ENCODE results near the gene ACVR1B.

ACVR1B gene

GRCh38 chr12:52010152-52010622 lies 58.7 kb downstream of the ACVR1B start:
- no peak for DNase-seq (ENCODE audit: low read depth, low spot score)
- TF ChIP-seq, protein P1, sequence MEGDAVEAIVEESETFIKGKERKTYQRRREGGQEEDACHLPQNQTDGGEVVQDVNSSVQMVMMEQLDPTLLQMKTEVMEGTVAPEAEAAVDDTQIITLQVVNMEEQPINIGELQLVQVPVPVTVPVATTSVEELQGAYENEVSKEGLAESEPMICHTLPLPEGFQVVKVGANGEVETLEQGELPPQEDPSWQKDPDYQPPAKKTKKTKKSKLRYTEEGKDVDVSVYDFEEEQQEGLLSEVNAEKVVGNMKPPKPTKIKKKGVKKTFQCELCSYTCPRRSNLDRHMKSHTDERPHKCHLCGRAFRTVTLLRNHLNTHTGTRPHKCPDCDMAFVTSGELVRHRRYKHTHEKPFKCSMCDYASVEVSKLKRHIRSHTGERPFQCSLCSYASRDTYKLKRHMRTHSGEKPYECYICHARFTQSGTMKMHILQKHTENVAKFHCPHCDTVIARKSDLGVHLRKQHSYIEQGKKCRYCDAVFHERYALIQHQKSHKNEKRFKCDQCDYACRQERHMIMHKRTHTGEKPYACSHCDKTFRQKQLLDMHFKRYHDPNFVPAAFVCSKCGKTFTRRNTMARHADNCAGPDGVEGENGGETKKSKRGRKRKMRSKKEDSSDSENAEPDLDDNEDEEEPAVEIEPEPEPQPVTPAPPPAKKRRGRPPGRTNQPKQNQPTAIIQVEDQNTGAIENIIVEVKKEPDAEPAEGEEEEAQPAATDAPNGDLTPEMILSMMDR (IDR thresholded peaks at IDR 0.05; ENCODE audit: insufficient read depth, low read length, missing control alignments): no peak
- H3K4me3 ChIP-seq (ENCODE audit: low read depth, low read length): no peak overlapping the region; the same call in 1 of the 2 replicates
- ChIA-PET CTCF (interaction anchor here (1.0 to 25.1 kb wide), 9 partner anchors 15 to 870 kb away, joined by 3 to 1081 read pairs (median 6); no protein-coding TSS in a partner anchor), POLR2A (interaction anchor here (1.0 to 1.5 kb wide), 2 partner anchors 15 to 17 kb away, joined by 3 to 7 read pairs; no protein-coding TSS in a partner anchor)

GRCh38 chr12:52010692-52011601 lies 59.4 kb downstream of the ACVR1B start:
- ChIA-PET POLR2A (interaction anchor here (1.0 to 1.5 kb wide), 2 partner anchors 14 to 18 kb away, joined by 3 to 7 read pairs; no protein-coding TSS in a partner anchor), CTCF (interaction anchor here (1.2 to 25.1 kb wide), 7 partner anchors 14 to 135 kb away, joined by 3 to 1081 read pairs (median 6); no protein-coding TSS in a partner anchor)
- H3K4me3 ChIP-seq (ENCODE audit: low read depth, low read length): no peak overlapping the region; the same call in 1 of the 2 replicates
- TF ChIP-seq, protein P1 (IDR thresholded peaks at IDR 0.05; ENCODE audit: insufficient read depth, low read length, missing control alignments): no peak
- no peak for DNase-seq (ENCODE audit: low read depth, low spot score)

DNA sequence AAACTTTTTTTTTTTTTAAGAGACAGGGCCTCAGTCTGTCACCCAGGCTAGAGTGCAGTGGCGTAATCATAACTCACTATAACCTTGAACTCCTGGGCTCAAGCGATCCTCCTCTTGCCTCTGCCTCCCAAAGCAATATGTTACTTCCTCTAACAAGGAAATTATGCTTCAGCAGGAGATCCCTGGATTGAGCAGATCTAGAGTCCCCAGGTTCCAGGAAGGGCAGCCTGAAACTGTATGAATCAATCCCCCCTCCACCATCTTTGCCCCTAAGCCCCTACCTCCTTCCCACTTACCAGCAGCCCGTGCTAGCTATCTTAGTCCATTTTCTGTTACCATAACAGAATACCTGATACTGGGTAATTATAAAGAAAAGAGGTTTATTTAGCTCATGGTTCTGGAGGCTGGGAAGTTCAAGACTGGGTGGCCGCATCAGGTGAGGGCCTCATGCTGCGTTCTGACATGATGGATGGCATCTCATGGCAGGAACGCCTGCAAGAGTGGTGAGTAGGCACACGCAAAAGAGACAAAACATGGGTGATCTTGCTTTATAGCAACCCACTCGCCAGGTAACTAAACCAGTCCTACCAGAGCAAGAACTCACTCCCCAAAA lies 60.2 kb downstream of the ACVR1B start:
- TF ChIP-seq, protein P1 (IDR thresholded peaks at IDR 0.05; ENCODE audit: insufficient read depth, low read length, missing control alignments): no peak
- H3K4me3 ChIP-seq (ENCODE audit: low read depth, low read length): no peak overlapping the region
- POLR2A ChIA-PET: no interaction called here
- CTCF ChIA-PET: interaction anchor here (0.7 to 25.1 kb wide), 5 partner anchors 13 to 116 kb away, joined by 3 to 1081 read pairs (median 9); no protein-coding TSS in a partner anchor
- DNase-seq (ENCODE audit: low read depth, low spot score): no peak

DNA sequence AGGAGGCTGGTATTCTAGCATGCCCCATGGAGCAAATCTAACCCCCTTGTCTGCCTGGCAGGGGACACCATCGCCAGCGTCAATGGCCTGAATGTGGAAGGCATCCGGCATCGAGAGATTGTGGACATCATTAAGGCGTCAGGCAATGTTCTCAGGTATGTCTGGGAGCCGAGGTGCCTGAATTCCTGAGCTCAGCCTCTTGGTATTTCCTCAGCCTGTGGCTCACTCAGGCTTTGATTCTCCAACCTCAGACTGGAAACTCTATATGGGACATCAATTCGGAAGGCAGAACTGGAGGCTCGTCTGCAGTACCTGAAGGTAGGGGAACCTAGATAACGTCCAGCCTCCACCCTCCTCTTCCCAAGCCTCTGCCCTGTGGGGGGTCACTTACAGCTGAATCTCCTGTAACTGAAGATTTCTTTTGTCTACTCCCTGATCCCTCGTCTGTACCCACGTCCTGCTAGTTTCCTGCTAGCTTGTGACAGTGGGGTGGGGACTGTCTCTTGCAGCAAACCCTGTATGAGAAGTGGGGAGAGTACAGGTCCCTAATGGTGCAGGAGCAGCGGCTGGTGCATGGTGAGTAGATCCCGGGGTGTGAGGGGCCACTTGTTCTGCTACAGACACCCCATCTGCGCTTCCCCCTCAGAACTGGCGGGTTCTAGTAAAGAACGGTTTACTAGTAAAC lies 62.3 kb downstream of the ACVR1B start:
- no peak for DNase-seq (ENCODE audit: low read depth, low spot score)
- CTCF ChIA-PET: interaction anchor here (1.5 to 25.1 kb wide), 3 partner anchors 10 to 19 kb away, joined by 11 to 1081 read pairs (median 196); no protein-coding TSS in a partner anchor
- POLR2A ChIA-PET: no interaction called here
- TF ChIP-seq, protein P1 (IDR thresholded peaks at IDR 0.05; ENCODE audit: insufficient read depth, low read length, missing control alignments): no peak
- H3K4me3 ChIP-seq (ENCODE audit: low read depth, low read length): no peak overlapping the region

DNA sequence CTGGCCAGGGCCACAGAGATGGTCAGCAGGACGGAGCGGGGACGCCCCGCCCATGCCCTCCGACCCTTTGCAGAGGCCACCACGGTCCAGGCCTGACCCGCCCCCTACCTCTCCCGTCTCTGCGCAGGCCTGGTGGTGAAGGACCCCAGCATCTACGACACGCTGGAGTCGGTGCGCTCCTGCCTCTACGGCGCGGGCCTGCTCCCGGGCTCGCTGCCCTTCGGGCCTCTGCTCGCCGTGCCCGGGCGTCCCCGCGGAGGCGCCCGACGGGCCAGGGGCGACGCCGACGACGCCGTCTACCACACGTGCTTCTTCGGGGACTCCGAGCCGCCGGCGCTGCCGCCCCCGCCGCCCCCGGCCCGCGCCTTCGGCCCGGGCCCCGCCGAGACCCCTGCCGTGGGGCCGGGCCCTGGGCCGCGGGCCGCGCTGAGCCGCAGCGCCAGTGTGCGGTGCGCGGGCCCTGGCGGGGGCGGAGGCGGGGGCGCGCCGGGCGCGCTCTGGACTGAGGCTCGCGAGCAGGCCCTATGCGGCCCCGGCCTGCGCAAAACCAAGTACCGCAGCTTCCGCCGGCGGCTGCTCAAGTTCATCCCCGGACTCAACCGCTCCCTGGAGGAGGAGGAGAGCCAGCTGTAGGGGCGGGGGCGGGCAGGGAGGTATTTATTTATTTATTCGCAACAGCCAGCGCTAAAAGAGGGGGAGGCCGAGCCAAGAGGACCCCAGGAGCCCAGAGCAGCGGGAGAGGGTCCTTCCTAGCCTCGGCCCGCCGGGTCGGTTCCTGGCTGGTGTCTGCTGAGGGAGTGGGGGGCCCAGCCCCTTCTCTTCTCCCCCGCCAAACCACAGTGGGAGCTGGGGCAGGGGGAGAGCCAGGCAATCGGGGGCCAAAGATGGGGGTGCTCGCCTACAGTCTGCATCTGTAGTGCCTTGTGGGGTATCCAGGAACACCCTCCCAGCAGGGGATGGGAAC lies 63.4 kb downstream of the ACVR1B start:
- POLR2A ChIA-PET: no interaction called here
- no peak overlapping the region for H3K4me3 ChIP-seq (ENCODE audit: low read depth, low read length)
- CTCF ChIA-PET: interaction anchor here (1.5 to 25.1 kb wide), 5 partner anchors 1 to 24 kb away, joined by 11 to 1081 read pairs (median 726); partner anchors contain the start of gene TAMALIN
- DNase-seq (ENCODE audit: low read depth, low spot score): no peak
- TF ChIP-seq, protein P1 (IDR thresholded peaks at IDR 0.05; ENCODE audit: insufficient read depth, low read length, missing control alignments): no peak

Data from AG04449 (cell line).